SJSA1 (cell line): ENCODE measurements around the gene SLC39A2. TPM values are rescaled to one million over a fixed set of nuclear protein-coding genes. Genes with fewer than 3 reads are reported as not detected.
A peak's percentile ranks its signal among the peaks of the same experiment; 100 is the strongest.
"Not testable (repeated sequence)": the region's sequence is repeated elsewhere in the genome, so short reads cannot be mapped to it uniquely, and the experiment has no call there.

ENCODE experiments used
- DNase-seq, 2 experiments: peaks; one replicate each; pipeline ENCODE4 v3.0.0-alpha.2; 2015 to 2020; ENCODE audit warnings: low spot score in 2 of 2, low read depth in 1 of 2
- H3K27ac ChIP-seq: fragments of 250-450 bp; sonication (Bioruptor Pico); 2 replicates; pipeline ENCODE4 v1.5.1; 2020; ENCODE audit warnings: mild to moderate bottlenecking, moderate library complexity
- H3K27me3 ChIP-seq: fragments of 250-450 bp; sonication (Bioruptor Pico); replicated peaks from 2 replicates; pipeline ENCODE4 v1.5.1; 2020; ENCODE audit warnings: mild to moderate bottlenecking, moderate library complexity
- H3K36me3 ChIP-seq: fragments of 250-450 bp; sonication (Bioruptor Pico); 2 replicates; pipeline ENCODE4 v1.5.1; 2020; ENCODE audit warnings: mild to moderate bottlenecking
- H3K4me1 ChIP-seq: fragments of 250-450 bp; sonication (Bioruptor Pico); replicated peaks from 2 replicates; pipeline ENCODE4 v1.6.1; 2021; ENCODE audit warnings: mild to moderate bottlenecking
- H3K4me3 ChIP-seq: fragments of 250-450 bp; sonication (Bioruptor Pico); 2 replicates; pipeline ENCODE4 v1.5.1; 2020; ENCODE audit warnings: mild to moderate bottlenecking
- H3K9me3 ChIP-seq: fragments of 250-450 bp; sonication (Bioruptor Pico); replicated peaks from 2 replicates; pipeline ENCODE4 v1.5.1; 2020; ENCODE audit warnings: mild to moderate bottlenecking
- total RNA-seq: library from RNA; depleted of rRNA; stranded (reverse); fragments of >200 nt; shearing (Covaris generic); gene quantifications from 2 replicates; pipeline ENCODE4 v1.2.3, GENCODE V29; 2014; rRNA removed

The SLC39A2 gene, protein sequence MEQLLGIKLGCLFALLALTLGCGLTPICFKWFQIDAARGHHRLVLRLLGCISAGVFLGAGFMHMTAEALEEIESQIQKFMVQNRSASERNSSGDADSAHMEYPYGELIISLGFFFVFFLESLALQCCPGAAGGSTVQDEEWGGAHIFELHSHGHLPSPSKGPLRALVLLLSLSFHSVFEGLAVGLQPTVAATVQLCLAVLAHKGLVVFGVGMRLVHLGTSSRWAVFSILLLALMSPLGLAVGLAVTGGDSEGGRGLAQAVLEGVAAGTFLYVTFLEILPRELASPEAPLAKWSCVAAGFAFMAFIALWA
- total RNA-seq, result not detected in 2 replicates

DNA sequence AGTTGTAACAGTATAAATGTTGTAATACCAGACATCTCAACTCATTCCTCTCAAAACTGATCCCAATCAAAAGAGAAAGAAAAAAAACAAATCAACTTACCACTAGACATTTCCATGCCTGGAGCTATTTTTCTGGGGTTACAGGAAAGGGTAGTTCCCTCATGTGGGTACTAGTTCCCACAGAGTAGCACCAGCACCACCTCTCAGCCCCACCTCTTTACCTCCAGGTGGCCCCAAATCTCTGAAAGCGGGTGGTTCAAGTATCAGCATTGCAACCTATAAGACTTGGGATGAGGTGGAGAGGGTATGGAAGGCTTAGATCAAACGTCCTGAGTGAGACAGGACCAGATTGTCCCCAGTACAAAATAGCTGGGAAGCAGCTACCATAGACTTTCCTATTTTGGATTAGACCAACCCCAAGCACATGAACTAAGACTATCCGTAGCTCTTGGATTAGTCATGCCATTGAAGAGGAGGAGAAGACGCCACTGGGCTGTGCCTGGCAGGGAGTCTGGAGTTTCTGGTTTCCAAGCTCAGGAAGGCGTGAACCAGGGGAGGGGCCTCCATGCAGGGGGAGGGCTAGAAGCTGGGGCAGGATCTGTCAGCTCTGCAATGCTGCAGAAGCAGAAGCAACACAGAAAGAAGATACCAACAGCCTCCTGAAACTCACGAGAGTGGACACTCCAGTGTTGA, at the start of gene SLC39A2:
SLC39A2 (plus strand) TSS at position 620 of the 693 bp plus-strand sequence. CDS start 154 bp downstream, outside the sequence.
- no peak for DNase-seq
- Histone ChIP-seq H3K9me3 (no peaks in the 10 kb centered on the region), H3K36me3 (peaks cover 28% of the 10 kb centered on the region), H3K4me1 (no peaks in the 10 kb centered on the region), H3K27me3 (no peaks in the 10 kb centered on the region), H3K4me3 (no peak within 1 kb of the TSS), H3K27ac (no peak within 1 kb of the TSS)

DNA sequence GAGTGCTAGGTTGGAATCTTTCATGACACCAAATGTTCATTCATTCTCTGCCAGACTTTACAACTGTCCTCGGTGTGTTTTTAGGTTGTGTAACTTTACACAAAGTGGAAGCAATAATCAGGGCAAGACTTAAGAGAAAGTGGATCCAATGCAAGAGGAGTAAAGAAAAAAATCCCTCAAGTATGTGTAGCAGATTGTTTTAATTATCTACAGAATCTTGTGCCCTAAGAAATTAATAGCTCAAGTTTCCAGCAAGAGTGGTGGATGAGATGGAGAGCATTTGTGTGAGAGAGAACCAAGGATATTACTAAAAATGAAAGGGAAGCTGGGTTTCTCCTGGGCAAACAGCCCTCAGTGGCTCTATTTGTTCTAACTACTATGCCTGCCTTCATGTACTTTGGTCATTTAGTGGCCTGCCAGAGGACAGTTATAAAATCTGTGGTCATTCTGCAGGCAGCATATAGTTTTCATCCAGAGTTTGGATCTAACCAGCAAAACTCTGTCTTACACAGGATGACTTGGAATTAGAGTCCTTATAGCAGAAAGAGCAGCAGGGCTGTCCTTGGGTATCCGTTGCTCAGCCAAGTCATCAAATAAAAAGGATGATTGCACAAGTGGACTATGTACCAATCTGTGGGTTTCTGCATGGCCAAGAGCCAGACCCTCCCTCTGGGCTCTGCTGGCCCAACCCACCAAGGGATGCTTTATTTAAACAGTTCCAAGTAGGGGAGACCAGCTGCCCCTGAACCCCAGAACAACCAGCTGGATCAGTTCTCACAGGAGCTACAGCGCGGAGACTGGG, 44.2 kb upstream of the SLC39A2 start, which contains the start of gene RNASE2:
RNASE2 (plus strand) TSS at position 752 of the 802 bp plus-strand sequence. CDS start 285 bp downstream, outside the sequence.
- not testable (repeated sequence) for H3K27me3 ChIP-seq, H3K27ac ChIP-seq, H3K36me3 ChIP-seq, H3K4me1 ChIP-seq, DNase-seq, H3K9me3 ChIP-seq, H3K4me3 ChIP-seq

DNA sequence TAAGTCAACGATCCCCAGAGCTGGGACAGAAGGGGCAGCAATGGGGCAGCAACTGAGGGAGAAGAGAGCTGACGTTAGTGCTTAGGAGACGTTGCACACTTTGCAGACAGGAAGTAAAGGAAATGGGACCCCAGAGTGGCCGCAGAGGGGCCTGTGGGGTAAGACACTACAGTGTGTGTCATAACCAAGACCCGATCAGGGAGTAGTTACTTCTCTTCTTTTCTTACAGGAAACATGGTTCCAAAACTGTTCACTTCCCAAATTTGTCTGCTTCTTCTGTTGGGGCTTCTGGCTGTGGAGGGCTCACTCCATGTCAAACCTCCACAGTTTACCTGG, 43.6 kb upstream of the SLC39A2 start:
- not testable (repeated sequence) for H3K9me3 ChIP-seq, H3K4me1 ChIP-seq, H3K27me3 ChIP-seq, H3K36me3 ChIP-seq, H3K4me3 ChIP-seq, DNase-seq, H3K27ac ChIP-seq

DNA sequence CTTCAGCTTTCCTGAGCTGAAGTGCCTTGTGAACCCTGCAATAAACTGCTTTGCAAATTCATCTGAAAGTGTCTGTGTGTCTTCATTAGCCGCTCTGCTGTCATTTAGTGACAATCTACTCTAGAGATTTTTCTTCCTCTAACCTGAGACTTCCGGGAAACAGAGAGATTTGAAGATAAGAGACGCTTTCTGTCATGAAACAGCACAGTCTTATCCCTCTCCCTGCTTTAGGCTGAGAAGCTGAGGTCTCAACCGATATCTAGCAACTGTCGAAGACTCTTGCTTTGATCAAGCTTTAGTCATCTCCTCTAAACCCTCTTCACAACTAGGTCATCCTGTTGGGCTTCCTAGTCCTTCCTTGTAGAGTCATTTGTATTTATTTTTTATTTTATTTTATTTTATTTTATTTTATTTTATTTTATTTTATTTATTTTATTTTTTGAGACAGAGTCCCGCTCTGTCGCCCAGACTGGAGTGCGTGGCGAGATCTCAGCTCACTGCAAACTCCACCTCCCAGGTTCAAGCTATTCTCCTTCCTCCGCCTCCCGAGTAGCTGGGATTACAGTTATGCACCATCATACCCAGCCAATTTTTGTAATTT, 42.6 kb upstream of the SLC39A2 start:
- Histone ChIP-seq H3K36me3 (no peaks in the 10 kb centered on the region), H3K4me1 (no peaks in the 10 kb centered on the region)
- no peak for DNase-seq

DNA sequence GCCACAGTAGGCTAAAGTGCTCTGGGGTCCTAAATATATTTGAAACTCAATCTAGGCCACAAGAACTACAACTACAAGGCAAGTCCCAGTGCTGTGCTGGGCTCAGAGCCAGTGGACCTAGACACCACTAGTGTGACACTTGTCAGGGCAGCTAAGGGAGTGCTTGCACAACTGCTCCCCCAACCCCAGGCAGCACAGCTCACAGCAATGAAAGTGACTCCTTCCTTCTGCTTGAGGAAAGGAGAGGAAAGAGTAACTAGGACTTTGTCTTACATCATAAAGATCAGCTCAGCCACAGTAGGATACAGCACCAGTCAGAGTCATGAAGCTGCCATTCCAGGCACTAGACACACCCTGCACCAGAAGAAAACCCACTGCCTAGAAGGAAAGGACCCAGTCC, 40.1 kb upstream of the SLC39A2 start:
- not testable (repeated sequence) for H3K36me3 ChIP-seq, H3K4me3 ChIP-seq, H3K27me3 ChIP-seq, H3K27ac ChIP-seq, DNase-seq, H3K9me3 ChIP-seq, H3K4me1 ChIP-seq

More for the DNA sequence above, 42.6 kb upstream of the SLC39A2 start:
- no peak overlapping the region for H3K4me3 ChIP-seq
- no peak overlapping the region for H3K27ac ChIP-seq
- H3K9me3 ChIP-seq, result no peaks in the 10 kb centered on the region
- peaks cover under 1% of the 10 kb centered on the region; the same call in 1 of the 2 replicates for H3K27me3 ChIP-seq

DNA sequence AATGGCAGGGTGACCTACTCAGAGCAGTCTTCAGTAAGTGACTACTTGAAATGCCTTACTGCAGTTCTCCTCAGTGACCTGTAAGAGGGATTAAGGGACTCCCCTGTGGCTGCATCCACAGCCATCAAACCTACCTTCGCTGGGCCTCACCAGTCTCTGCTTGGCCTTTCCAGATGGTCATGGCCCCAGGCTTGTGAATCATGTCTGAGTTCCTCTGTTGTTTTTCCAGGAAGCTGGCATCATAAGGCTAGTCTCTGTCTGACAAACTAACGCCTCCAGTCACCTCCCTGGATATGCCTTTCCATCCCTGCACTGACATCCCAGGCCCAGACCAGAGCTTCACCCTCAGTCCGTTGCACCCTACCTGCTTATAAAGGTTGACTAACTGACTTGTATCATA, 29.8 kb upstream of the SLC39A2 start:
- Histone ChIP-seq H3K4me3 (no peak overlapping the region), H3K36me3 (no peaks in the 10 kb centered on the region), H3K27me3 (peaks cover 10% of the 10 kb centered on the region; the same call in 1 of the 2 replicates), H3K4me1 (peaks cover 15% of the 10 kb centered on the region), H3K9me3 (no peaks in the 10 kb centered on the region), H3K27ac (no peak overlapping the region)
- DNase-seq, result no peak

DNA sequence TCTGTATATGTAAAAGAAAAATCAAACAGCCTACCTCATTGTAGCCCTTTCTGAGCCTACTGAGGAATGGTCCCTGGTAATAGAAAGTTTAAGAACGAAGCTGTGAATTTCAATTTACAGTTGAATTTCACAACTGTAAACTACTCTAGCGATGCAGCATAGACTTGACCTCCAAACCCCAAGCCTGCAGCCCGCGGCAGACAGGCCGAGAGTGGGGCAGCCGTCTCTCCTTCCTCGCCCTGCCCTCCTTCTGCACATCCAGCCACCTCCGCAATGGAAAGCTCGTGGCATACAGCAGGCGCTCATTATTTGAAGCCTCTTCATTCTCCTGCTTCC, 28.5 kb upstream of the SLC39A2 start:
- H3K27ac ChIP-seq, result no peak overlapping the region

DNA sequence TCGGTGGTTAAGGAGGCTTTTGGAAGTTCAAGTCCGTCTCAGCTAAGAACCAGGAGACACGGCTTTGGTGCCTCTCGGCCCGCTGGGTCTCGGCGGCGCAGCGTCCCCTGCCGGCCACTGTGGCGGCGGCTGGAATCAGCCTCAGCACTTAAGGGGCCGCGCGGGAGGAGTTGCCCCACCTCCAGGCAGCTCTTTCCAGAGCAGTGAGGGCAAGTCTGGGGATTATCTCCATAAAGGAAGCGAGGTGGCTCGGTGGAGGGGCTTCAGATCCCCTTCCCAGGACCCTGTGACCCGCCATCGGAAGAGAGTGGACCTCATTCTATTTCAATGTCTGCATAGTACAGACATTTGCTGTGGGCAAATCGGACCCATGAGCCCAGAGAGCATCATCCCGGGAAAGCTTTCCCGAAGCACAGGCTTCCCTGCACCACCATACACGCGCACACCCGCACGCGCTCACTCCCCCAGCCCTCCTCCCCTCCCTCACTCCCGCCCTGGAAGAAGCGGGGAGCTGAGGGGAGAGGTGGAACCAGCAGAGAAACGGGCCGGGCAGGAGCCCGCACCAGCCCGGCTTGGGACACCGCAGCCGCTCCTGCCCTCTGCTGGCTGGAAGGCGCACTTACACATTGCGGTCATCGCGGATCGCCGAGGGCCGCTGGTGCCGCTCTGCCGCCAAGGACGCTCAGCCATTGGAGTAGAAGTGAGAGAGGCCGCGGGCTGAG, 27.9 kb upstream of the SLC39A2 start:
- H3K27ac ChIP-seq, result no peak overlapping the region
- peak; percentile 84 to 85 for DNase-seq
- peaks cover 27% of the 10 kb centered on the region for H3K4me1 ChIP-seq
- peak overlapping the region; percentile 45 for H3K4me3 ChIP-seq
- H3K9me3 ChIP-seq, result no peaks in the 10 kb centered on the region
- peaks cover 10% of the 10 kb centered on the region; the same call in 1 of the 2 replicates for H3K27me3 ChIP-seq
- H3K36me3 ChIP-seq, result no peaks in the 10 kb centered on the region

More for the DNA sequence above, 28.5 kb upstream of the SLC39A2 start:
- DNase-seq, result no peak
- Histone ChIP-seq H3K36me3 (no peaks in the 10 kb centered on the region), H3K27me3 (peaks cover 10% of the 10 kb centered on the region; the same call in 1 of the 2 replicates), H3K9me3 (no peaks in the 10 kb centered on the region), H3K4me1 (peaks cover 26% of the 10 kb centered on the region), H3K4me3 (peak overlapping the region; percentile 45; the same call in 1 of the 2 replicates)

DNA sequence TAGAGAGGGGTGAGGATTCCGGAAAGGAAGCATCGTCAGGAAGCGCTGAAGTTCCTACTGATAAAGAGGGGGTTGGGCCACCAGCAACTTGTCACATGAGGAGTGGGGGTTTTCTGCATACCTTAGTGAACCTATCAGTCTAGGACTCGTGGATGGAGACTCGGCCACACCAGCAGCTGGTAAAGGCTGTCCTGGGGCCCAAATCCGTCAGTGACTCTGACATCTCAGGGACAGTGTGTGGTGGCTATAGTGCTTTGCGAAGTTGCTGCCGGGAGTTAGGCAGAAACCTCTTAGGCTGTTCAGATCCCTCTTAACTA, 27.4 kb upstream of the SLC39A2 start:
- no peaks in the 10 kb centered on the region for H3K36me3 ChIP-seq
- H3K27ac ChIP-seq, result no peak overlapping the region
- peaks cover 10% of the 10 kb centered on the region; the same call in 1 of the 2 replicates for H3K27me3 ChIP-seq
- peak overlapping the region; percentile 45 for H3K4me3 ChIP-seq
- no peak for DNase-seq
- no peaks in the 10 kb centered on the region for H3K9me3 ChIP-seq
- peaks cover 27% of the 10 kb centered on the region for H3K4me1 ChIP-seq

DNA sequence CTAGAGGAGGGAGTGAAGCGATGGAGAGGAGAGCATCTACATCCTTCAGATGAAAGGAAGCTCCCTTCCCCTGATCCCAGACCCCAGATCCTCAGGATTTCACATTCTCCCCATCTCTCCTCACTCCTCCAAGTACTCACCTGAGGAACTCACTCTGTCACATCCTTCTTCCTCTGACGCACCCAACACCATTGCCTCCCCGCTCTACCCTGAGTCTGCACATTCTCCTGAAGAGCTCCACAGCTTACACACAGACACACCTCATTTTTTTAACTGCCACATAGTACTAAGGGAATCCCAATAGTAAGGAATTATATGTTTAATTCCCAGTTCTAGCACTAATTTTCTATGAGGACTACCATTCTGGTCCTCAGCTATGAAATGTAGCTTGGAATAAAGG, 25.6 kb upstream of the SLC39A2 start:
- Histone ChIP-seq H3K36me3 (no peaks in the 10 kb centered on the region), H3K27ac (no peak overlapping the region), H3K9me3 (no peaks in the 10 kb centered on the region), H3K4me1 (peaks cover 27% of the 10 kb centered on the region), H3K27me3 (no peaks in the 10 kb centered on the region), H3K4me3 (no peak overlapping the region)
- no peak for DNase-seq

DNA sequence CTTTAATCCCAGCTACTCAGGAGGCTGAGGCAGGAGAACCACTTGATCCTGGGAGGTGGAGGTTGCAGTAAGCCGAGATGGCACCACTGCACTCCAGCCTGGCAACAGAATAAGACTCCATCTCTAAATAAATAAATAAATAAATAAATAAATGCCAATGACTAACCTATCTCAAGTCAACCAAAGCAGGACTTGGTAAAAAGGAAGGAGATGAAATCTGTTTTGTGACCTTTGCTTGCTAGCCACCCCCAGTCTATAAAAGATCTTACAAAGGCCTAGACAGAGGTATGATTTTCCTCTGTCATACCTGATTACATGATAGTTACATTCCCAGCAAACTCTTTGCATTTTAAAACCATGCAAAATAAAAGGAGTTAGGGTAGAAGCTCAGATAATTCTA, 22.8 kb upstream of the SLC39A2 start:
- no peaks in the 10 kb centered on the region for H3K36me3 ChIP-seq
- H3K27ac ChIP-seq, result no peak overlapping the region
- DNase-seq, result no peak
- H3K4me1 ChIP-seq, result peaks cover 22% of the 10 kb centered on the region
- H3K27me3 ChIP-seq, result no peaks in the 10 kb centered on the region
- H3K4me3 ChIP-seq, result no peak overlapping the region
- H3K9me3 ChIP-seq, result no peaks in the 10 kb centered on the region

DNA sequence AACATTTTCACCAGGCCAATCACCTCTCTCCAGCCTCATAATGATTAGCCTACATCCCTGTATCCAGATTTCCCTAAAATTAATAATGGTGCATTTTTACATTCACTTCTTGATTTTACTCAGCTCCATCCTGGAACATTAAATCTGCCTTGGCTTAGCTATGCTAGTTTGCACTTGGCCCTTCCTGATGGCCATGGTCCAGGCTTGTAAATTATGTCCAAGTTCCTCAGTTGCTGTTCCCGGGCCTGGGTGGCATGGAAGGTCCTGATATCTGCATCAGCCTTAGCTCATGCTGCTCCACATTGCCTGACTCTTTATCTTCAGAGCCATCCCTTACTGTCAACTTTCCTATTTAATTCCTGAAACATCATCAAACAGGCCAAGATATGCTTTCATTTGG, 20.4 kb upstream of the SLC39A2 start:
- no peak for DNase-seq
- Histone ChIP-seq H3K36me3 (no peaks in the 10 kb centered on the region), H3K9me3 (no peaks in the 10 kb centered on the region), H3K4me3 (no peak overlapping the region), H3K4me1 (peaks cover 15% of the 10 kb centered on the region), H3K27ac (no peak overlapping the region), H3K27me3 (no peaks in the 10 kb centered on the region)

DNA sequence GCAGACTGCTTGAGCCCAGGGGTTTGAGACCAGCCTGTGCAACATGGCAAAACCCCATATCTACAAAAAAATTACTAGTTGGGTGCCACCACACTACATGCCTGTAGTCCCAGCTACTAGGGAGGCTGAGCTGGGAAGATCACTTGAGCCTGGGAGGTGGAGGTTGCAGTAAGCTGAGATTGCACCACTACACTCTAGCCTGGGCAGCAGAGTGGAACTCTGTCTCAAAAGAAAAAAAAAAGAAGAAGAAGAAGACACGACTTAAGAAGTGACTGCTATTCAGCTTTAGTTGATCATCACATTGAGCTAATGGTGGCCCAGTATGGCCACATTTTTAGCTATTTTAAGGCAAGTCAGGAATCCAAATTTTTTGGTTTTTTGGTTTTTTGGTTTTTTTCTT, 18.2 kb upstream of the SLC39A2 start:
- Histone ChIP-seq H3K27me3 (no peaks in the 10 kb centered on the region), H3K4me1 (no peaks in the 10 kb centered on the region), H3K9me3 (no peaks in the 10 kb centered on the region), H3K36me3 (no peaks in the 10 kb centered on the region), H3K27ac (no peak overlapping the region), H3K4me3 (no peak overlapping the region)
- no peak for DNase-seq
